B cell (primary cell): ENCODE data around the gene KLHL20. TPM values are rescaled to one million over a fixed set of nuclear protein-coding genes. Genes with fewer than 3 reads are reported as not detected.
"Not testable (repeated sequence)": the region's sequence is repeated elsewhere in the genome, so short reads cannot be mapped to it uniquely, and the experiment has no call there.

Source experiments
- ATAC-seq: fragments of 200-7000 bp; cut with Tn5 transposase; one replicate; pipeline ENCODE4 v1.10.0; 2021; ENCODE audit warnings: low read depth, mild to moderate bottlenecking, moderate number of reproducible peaks, moderate library complexity
- CTCF ChIA-PET: fragments of 350-600 bp; sonication (Branson Sonifier 250); formaldehyde crosslinking; loops from one replicate; lab custom pipeline; 2021; ENCODE audit warnings: antibody characterized with exemption, inconsistent platforms; lab: Charles Lee
- POLR2A ChIA-PET: fragments of 350-600 bp; sonication (Branson Sonifier 250); formaldehyde crosslinking; loops from one replicate; lab custom pipeline; 2021; ENCODE audit warnings: antibody characterized with exemption; lab: Charles Lee
- DNase-seq: peaks from one replicate; pipeline ENCODE4 v3.0.0; 2013
- H2AFZ ChIP-seq: 2 replicates; pipeline ENCODE4 v1.6.1; 2012; ENCODE audit warnings: mild to moderate bottlenecking, low read depth, low read length; ENCODE audit not compliant: insufficient read depth, poor library complexity, severe bottlenecking
- H3K27ac ChIP-seq, 2 donors: 1 replicate in 1 of 2; 2 replicates in 1 of 2; pipeline ENCODE4 v1.5.1; 2012 to 2013; ENCODE audit warnings: low read length in 2 of 2, mild to moderate bottlenecking in 2 of 2, moderate library complexity in 1 of 2
- H3K27me3 ChIP-seq, 4 experiments: fragments of 200-600 bp in 1 of 4; sonication (generic) in 1 of 4; replicated peaks in 1 of 4; 1 replicate in 2 of 4; 2 replicates in 2 of 4; pipeline versions ENCODE4 v1.6.1 to v1.7.0; 2013 to 2016; ENCODE audit warnings: low read length in 3 of 4, mild to moderate bottlenecking in 2 of 4, mixed read lengths in 1 of 4, moderate library complexity in 1 of 4; ENCODE audit not compliant: insufficient read depth in 4 of 4, control insufficient read depth in 3 of 4; ENCODE audit errors: control extremely low read depth in 1 of 4
- H3K36me3 ChIP-seq, 2 experiments: replicated peaks in 1 of 2; 1 replicate in 1 of 2; 2 replicates in 1 of 2; pipeline versions ENCODE4 v1.6.1 to v1.7.1; 2013; ENCODE audit warnings: low read length in 1 of 2; ENCODE audit not compliant: insufficient read depth in 2 of 2, control insufficient read depth in 1 of 2; ENCODE audit errors: control extremely low read depth in 1 of 2, extremely low read depth in 1 of 2
- H3K4me1 ChIP-seq, 2 donors: fragments of 200-600 bp in 1 of 2; sonication (generic) in 1 of 2; 1 replicate in 1 of 2; 2 replicates in 1 of 2; pipeline versions ENCODE4 v1.5.1 to v1.6.1; 2013 to 2017; ENCODE audit warnings: low read length in 2 of 2; ENCODE audit not compliant: control insufficient read depth in 2 of 2, insufficient read depth in 2 of 2
- H3K4me2 ChIP-seq: replicated peaks from 2 replicates; pipeline ENCODE3; 2012; ENCODE audit warnings: mild to moderate bottlenecking, low read depth, low read length; ENCODE audit not compliant: poor library complexity, severe bottlenecking
- H3K4me3 ChIP-seq, 5 experiments: fragments of 200-600 bp in 1 of 5; sonication (generic) in 1 of 5; 1 replicate in 3 of 5; 2 replicates in 2 of 5; pipeline versions ENCODE4 v1.5.1 to v1.7.0; 2011 to 2016; ENCODE audit warnings: low read length in 4 of 5, mild to moderate bottlenecking in 4 of 5, low read depth in 2 of 5, control low read depth in 1 of 5, moderate library complexity in 1 of 5; ENCODE audit not compliant: insufficient read depth in 1 of 5; ENCODE audit errors: control extremely low read depth in 1 of 5, extremely low read depth in 1 of 5
- H3K79me2 ChIP-seq: fragments of 200-600 bp; sonication (generic); one replicate; pipeline ENCODE4 v1.6.0; 2016; ENCODE audit warnings: low read length; ENCODE audit not compliant: control insufficient read depth, insufficient read depth
- H3K9ac ChIP-seq: fragments of 200-600 bp; sonication (generic); 2 replicates; pipeline ENCODE4 v1.6.1; 2017; ENCODE audit warnings: mild to moderate bottlenecking, low read length, moderate library complexity
- H3K9me3 ChIP-seq, 3 donors: one replicate each; pipeline versions ENCODE4 v1.6.1 to v1.7.1; 2013; ENCODE audit warnings: low read length in 2 of 3; ENCODE audit not compliant: control insufficient read depth in 2 of 3, insufficient read depth in 1 of 3; ENCODE audit errors: control extremely low read depth in 1 of 3
- H4K20me1 ChIP-seq: 2 replicates; pipeline ENCODE4 v1.6.0; 2012; ENCODE audit warnings: mild to moderate bottlenecking, low read length; ENCODE audit not compliant: insufficient read depth, control insufficient read depth, poor library complexity, severe bottlenecking
- H3K27ac Mint-ChIP-seq: one replicate; pipeline ENCODE4 v1.8.0; 2021; ENCODE audit warnings: mixed read lengths
- H3K27me3 Mint-ChIP-seq: one replicate; pipeline ENCODE4 v1.8.0; 2021; ENCODE audit warnings: mixed read lengths
- H3K4me1 Mint-ChIP-seq: one replicate; pipeline ENCODE4 v1.8.0; 2021; ENCODE audit warnings: mixed read lengths
- H3K4me3 Mint-ChIP-seq: one replicate; pipeline ENCODE4 v1.8.0; 2021; ENCODE audit warnings: mixed read lengths
- H3K9me3 Mint-ChIP-seq: one replicate; pipeline ENCODE4 v1.8.0; 2022; ENCODE audit warnings: mixed read lengths; ENCODE audit not compliant: insufficient read depth
- EZH2 ChIP-seq: IDR thresholded peaks from 2 replicates; pipeline ENCODE4 v1.6.1; 2012; ENCODE audit warnings: borderline replicate concordance, low read depth, mild to moderate bottlenecking, moderate library complexity, low read length; ENCODE audit not compliant: insufficient read depth, poor library complexity, severe bottlenecking
- WGBS: methylation state at CpG from one replicate; pipeline ENCODE4 v1.1.5; 2013; ENCODE audit warnings: missing lambda C conversion rate; ENCODE audit not compliant: insufficient coverage; 5-methylcytosine and 5-hydroxymethylcytosine counted together
- intact Hi-C: fragments of 100-400 bp; cut with micrococcal nuclease; formaldehyde crosslinking; loops from one replicate; pipeline ENCODE4 v1.10.0; 2022
- polyA plus RNA-seq: library from polyadenylated mRNA; depleted of rRNA; stranded (reverse); fragments of >200 nt; gene quantifications from 2 replicates; pipeline ENCODE4 v1.2.3, GENCODE V29; 2012
- total RNA-seq, 2 donors: library from RNA; stranded (reverse); fragments of 120-200 nt in 1 of 2; gene quantifications; 1 replicate in 1 of 2; 2 replicates in 1 of 2; pipeline versions ENCODE4 v1.2.3 to v1.2.4, GENCODE V29; 2013 to 2022
- TF ChIP-seq, protein P1 (sequence below): fragments of 200-600 bp; IDR thresholded peaks from one replicate; pipeline ENCODE4 v1.8.0; 2022; ENCODE audit warnings: antibody characterized with exemption, mild to moderate bottlenecking

Gene KLHL20
- total and polyA plus RNA-seq, 2 donors (not counting 1 experiment from before 2014, with no cell fraction given): 8.9 to 32.2 TPM

DNA sequence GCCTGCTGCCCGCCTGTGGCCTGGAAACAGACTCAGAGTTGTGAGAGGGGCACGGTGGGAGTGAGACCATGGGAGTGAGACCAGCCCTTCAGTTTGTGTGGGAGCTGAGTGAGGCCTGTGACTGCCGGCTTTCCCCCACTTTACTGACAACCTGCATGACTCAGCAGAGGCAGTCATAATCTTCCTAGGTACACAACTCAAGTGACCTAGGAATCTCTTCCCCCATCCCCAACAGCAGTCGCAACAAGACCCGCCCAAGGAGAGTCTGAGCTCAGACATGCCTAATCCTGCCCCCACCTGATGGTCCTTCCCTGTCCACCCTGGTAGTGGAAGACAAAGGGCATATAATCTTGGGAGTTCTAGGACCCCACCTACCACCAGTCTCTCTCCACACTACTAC lies 44.2 kb downstream of the KLHL20 start:
- intact Hi-C loops: no loop called here
- Histone ChIP-seq H3K4me1 (no peaks in the 10 kb centered on the region), H3K9ac (no peak overlapping the region), H4K20me1 (no peaks in the 10 kb centered on the region), H2AFZ (no peak overlapping the region), H3K27me3 (no peaks in the 10 kb centered on the region), H3K9me3 (peaks cover 3 to 4% (median 3%) of the 10 kb centered on the region in 3 donors), H3K4me2 (no peak overlapping the region), H3K36me3 (peaks cover 2 to 52% of the 10 kb centered on the region in 2 experiments), H3K27ac (no peak overlapping the region), H3K4me3 (no peak overlapping the region), H3K79me2 (no peaks in the 10 kb centered on the region)
- DNase-seq (no peak), ATAC-seq (no peak)
- H3K4me3 Mint-ChIP-seq: no peak overlapping the region
- H3K4me1 Mint-ChIP-seq: no peaks in the 10 kb centered on the region
- H3K9me3 Mint-ChIP-seq: peaks cover 5% of the 10 kb centered on the region
- H3K27me3 Mint-ChIP-seq: no peaks in the 10 kb centered on the region
- POLR2A ChIA-PET: no interaction called here
- no peak overlapping the region for H3K27ac Mint-ChIP-seq
- CTCF ChIA-PET: no interaction called here
- TF ChIP-seq EZH2: no peak
- TF ChIP-seq, protein P1, sequence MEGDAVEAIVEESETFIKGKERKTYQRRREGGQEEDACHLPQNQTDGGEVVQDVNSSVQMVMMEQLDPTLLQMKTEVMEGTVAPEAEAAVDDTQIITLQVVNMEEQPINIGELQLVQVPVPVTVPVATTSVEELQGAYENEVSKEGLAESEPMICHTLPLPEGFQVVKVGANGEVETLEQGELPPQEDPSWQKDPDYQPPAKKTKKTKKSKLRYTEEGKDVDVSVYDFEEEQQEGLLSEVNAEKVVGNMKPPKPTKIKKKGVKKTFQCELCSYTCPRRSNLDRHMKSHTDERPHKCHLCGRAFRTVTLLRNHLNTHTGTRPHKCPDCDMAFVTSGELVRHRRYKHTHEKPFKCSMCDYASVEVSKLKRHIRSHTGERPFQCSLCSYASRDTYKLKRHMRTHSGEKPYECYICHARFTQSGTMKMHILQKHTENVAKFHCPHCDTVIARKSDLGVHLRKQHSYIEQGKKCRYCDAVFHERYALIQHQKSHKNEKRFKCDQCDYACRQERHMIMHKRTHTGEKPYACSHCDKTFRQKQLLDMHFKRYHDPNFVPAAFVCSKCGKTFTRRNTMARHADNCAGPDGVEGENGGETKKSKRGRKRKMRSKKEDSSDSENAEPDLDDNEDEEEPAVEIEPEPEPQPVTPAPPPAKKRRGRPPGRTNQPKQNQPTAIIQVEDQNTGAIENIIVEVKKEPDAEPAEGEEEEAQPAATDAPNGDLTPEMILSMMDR: no peak
- WGBS: 94% methylated on average over 2 of the region's 5 CpGs

DNA sequence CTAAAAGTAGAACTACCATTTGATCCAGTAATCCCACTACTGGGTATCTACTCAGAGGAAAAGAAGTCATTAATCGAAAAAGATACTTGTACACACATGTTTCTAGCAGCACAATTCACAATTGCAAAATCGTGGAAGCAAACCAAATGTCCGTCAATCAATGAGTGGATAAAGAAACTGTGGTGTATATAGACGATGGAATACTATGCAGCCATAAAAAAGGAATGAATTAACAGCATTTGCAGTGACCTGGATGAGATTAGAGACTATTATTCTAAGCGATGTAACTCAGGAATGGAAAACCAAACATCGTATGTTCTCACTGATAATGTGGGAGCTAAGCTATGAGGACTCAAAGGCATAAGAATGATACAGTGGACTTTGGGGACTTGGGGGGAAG lies 49.5 kb downstream of the KLHL20 start:
- H3K27ac ChIP-seq, CTCF ChIA-PET, H3K27me3 Mint-ChIP-seq, H3K27ac Mint-ChIP-seq, H3K27me3 ChIP-seq, H3K79me2 ChIP-seq, H3K4me1 ChIP-seq, ATAC-seq, H3K9ac ChIP-seq, H3K9me3 ChIP-seq, H2AFZ ChIP-seq, H3K4me3 ChIP-seq, intact Hi-C loops, H3K4me1 Mint-ChIP-seq, H3K4me2 ChIP-seq, H3K4me3 Mint-ChIP-seq, H4K20me1 ChIP-seq, DNase-seq: not testable (repeated sequence)
- POLR2A ChIA-PET: interaction anchor here (0.7 kb wide), 1 partner anchor 18 kb away, joined by 8 read pairs; no protein-coding TSS in a partner anchor
- peaks cover 9 to 16% of the 10 kb centered on the region in 2 experiments for H3K36me3 ChIP-seq
- H3K9me3 Mint-ChIP-seq: peaks cover 11% of the 10 kb centered on the region
- 100% methylated on average over 2 of the region's 6 CpGs for WGBS
